Measurements from ENCODE around the gene GPR160. TPM values are rescaled to one million over a fixed set of nuclear protein-coding genes. Genes with fewer than 3 reads are reported as not detected.

Gene GPR160
- total and polyA plus RNA-seq, 2 of the 13 experiments (the other 11 are each of a cell fraction or from before 2014, with no cell fraction given): 12.1 to 23.2 TPM

GRCh38 chr3:170075441-170076091 is 37.8 kb downstream of the GPR160 start (continued):
- TF ChIP-seq ZNF761 (CRISPR knock-in tag; conservative IDR thresholded peaks at IDR 0.05) (no peak), CBX5 (CRISPR knock-in tag; IDR thresholded peaks at IDR 0.05; ENCODE audit: borderline replicate concordance) (no peak), HNF4A (CRISPR knock-in tag; IDR thresholded peaks at IDR 0.05) (peak; percentile 39), RAD21 (CRISPR knock-in tag; IDR thresholded peaks at IDR 0.05) (no peak), ZNF570 (CRISPR knock-in tag; IDR thresholded peaks at IDR 0.05; ENCODE audit: borderline replicate concordance) (no peak), MAFG (CRISPR knock-in tag; IDR thresholded peaks at IDR 0.05) (no peak), ELF3 (CRISPR knock-in tag; IDR thresholded peaks at IDR 0.05) (no peak), ZNF317 (CRISPR knock-in tag; IDR thresholded peaks at IDR 0.05) (no peak), ETV5 (CRISPR knock-in tag; IDR thresholded peaks at IDR 0.05; ENCODE audit: borderline replicate concordance) (no peak), TFDP2 (CRISPR knock-in tag; IDR thresholded peaks at IDR 0.05) (no peak), HOXA7 (CRISPR knock-in tag; IDR thresholded peaks at IDR 0.05) (no peak), SP4 (CRISPR knock-in tag; IDR thresholded peaks at IDR 0.05) (no peak), SOX6 (IDR thresholded peaks at IDR 0.05) (no peak), SOX6 (CRISPR knock-in tag; IDR thresholded peaks at IDR 0.05) (peak; percentile 11; the same call in 1 of the 2 replicates), ZSCAN12 (CRISPR knock-in tag; IDR thresholded peaks at IDR 0.05) (no peak), ZNF766 (CRISPR knock-in tag; IDR thresholded peaks at IDR 0.05; ENCODE audit: borderline replicate concordance) (no peak), HNRNPUL1 (IDR thresholded peaks at IDR 0.05; ENCODE audit: low read depth, low read length) (no peak), ZBTB43 (CRISPR knock-in tag; conservative IDR thresholded peaks at IDR 0.05) (no peak), HNRNPLL (IDR thresholded peaks at IDR 0.05; ENCODE audit: low read depth, low read length, poor library complexity, severe bottlenecking) (no peak), TOPORS (CRISPR knock-in tag; IDR thresholded peaks at IDR 0.05) (no peak), FOXK1 (CRISPR knock-in tag; IDR thresholded peaks at IDR 0.05; ENCODE audit: borderline replicate concordance, low read depth) (no peak), ZNF121 (CRISPR knock-in tag; IDR thresholded peaks at IDR 0.05) (no peak), ZNF644 (CRISPR knock-in tag; IDR thresholded peaks at IDR 0.05; ENCODE audit: low read depth) (peak; percentile 88), FOXC1 (CRISPR knock-in tag; IDR thresholded peaks at IDR 0.05; ENCODE audit: borderline replicate concordance) (no peak), AKAP8 (CRISPR knock-in tag; IDR thresholded peaks at IDR 0.05) (no peak), ZNF678 (CRISPR knock-in tag; IDR thresholded peaks at IDR 0.05) (no peak), ZC3H4 (CRISPR knock-in tag; IDR thresholded peaks at IDR 0.05; ENCODE audit: borderline replicate concordance) (no peak), ZBTB7B (CRISPR knock-in tag; IDR thresholded peaks at IDR 0.05) (no peak), ZFP82 (CRISPR knock-in tag; IDR thresholded peaks at IDR 0.05; ENCODE audit: borderline replicate concordance) (no peak), FIP1L1 (IDR thresholded peaks at IDR 0.05; ENCODE audit: borderline replicate concordance, insufficient read depth, low read depth, low read length) (no peak), ZNF446 (CRISPR knock-in tag; IDR thresholded peaks at IDR 0.05) (no peak), SOX13 (IDR thresholded peaks at IDR 0.05) (no peak), SOX13 (CRISPR knock-in tag; conservative IDR thresholded peaks at IDR 0.05 in 1 of 2, IDR thresholded peaks at IDR 0.05 in 1 of 2) (peak in 1 of 2 experiments; percentile 23; a peak in 1 of 4 replicates)
